Left cardiac atrium (tissue), 4 donors: Measurements from ENCODE around the gene ZBTB20. TPM values are rescaled to one million over a fixed set of nuclear protein-coding genes. Genes with fewer than 3 reads are reported as not detected.
A peak's percentile ranks its signal among the peaks of the same experiment; 100 is the strongest.

Experiments
- ATAC-seq, 2 donors: fragments of 200-7000 bp; cut with Tn5 transposase; one replicate each; pipeline ENCODE4 v1.9.1; 2020; ENCODE audit warnings: mild to moderate bottlenecking in 2 of 2, moderate library complexity in 2 of 2
- DNase-seq: peaks from one replicate; pipeline ENCODE4 v3.0.0-alpha.2; 2020
- intact Hi-C, 2 donors: fragments of 100-400 bp; cut with DNase I; formaldehyde crosslinking; loops; one replicate each; pipeline versions ENCODE4 v1.14.1 to v1.15.1; 2022 to 2023
- total RNA-seq, 2 donors: library from RNA; stranded (reverse); fragmentation: NEBNext Ultra II Directional; extraction: Animal tissue kit (Norgen Biotek cat#: 25700); gene quantifications; one replicate each; pipeline ENCODE4 v1.2.1, GENCODE V29; 2021
- donor health status: DM: no; HTN: yes; CAD: no.
- donor health status: DM: no; HTN: yes; CAD: no; lungs with severe emphysema.
- donor health status: DM: yes; HTN: yes; CAD: no.
- donor health status: Dilated cardiomyopathy.

ZBTB20 gene
- total RNA-seq, 2 donors from 2014 or later = 59.5 to 68.8 TPM

DNA sequence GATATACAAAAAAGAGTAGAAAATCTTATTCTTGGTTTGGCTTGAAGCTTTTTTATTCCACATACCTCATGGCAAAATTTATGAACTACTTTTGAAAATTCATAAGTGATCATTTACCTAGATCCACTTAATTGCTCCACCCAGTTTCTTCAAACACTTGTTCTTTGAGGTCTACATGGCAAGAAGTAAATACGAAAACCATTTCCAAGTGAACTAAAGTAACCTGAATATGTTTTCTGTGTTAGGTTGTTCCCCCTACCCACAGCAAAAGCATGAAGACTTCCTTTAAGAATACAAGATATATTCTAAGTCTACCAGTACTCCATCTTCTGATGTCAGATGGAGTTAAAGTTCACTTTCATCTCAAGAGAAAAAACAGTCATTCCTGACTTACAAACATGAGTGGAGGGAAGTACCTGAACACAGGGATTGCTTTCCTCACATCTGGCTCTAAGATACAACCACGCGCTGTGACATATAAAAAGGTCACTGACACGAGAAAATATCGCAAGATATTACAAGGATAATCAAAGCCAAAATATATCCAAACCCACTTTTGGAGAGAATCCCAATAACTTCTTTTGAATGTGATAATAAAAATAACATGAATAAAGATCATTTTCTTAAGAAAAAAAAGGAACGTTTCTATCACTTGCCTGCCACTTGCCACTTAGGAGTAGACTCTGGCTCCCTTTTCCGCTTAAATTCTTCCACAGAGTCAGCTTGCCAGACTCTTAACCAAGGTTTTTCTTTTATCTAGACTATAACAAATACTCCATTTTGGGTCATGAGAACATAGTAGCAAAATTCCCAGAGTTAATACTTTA, 428.8 kb downstream of the ZBTB20 start:
- intact Hi-C loops = no loop called here
- no peak for ATAC-seq
- DNase-seq = no peak

DNA sequence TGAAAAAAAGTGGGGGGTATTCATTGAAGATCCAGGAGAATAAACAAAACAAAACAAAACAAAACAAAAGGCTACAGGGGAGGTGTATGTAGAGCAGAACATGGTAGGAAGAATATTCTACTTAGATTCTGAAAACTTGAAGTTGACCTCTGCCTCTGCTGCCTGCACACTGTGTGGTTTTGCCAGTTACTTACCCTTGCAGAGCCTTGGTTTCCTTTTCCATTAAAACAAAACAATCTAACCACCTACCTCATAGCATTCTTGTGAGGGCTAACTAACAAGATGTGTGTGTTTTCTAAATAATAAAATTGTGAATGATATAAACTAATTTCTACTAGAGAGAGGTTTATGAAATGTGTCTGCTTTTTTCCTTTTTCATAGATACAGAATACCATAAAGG, 430.2 kb downstream of the ZBTB20 start:
- ATAC-seq (no peak), DNase-seq (no peak)
- intact Hi-C loops = no loop called here

DNA sequence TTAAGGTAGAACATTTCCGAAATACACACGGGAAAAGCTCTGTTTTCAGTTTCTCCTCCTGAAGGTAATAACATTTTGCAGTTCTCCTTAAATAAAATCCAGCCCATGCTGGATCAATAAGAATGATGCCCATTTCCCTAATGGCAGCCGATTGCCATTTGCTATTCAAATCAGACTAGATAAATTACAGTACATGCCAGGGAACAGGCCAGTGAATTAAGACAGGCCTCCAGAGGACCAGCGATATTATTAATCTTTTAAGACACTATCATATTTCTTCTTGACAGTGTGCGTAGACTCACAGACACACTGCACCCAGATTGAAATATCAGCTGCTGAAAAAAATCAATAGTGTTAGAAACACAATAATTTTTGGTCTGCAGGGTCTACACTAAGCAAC, 431.0 kb downstream of the ZBTB20 start:
- ATAC-seq (no peak), DNase-seq (no peak)
- intact Hi-C loops = no loop called here

DNA sequence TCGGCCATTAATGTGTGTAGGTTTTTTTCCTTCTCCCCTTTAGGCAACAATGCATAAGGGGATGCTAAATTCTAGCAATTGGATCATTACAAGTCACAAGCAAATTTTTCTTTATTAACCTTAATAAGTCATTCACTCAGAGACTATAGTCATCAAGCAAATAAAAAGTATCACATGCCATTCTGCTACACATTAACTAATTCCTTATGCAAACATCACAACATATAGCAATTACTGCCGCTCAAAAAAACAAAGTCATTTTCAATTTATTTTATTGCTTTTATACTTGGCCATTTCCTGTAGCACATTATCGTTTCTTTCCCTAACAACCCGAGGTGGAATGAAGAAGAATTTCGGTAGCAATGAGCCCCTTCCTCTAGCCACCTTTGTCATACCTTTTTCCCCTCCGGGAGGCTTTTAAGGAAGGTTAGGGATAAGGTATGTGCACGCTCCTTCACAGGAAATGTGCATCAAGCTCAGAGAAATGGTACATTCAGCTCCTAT, 432.1 kb downstream of the ZBTB20 start:
- intact Hi-C loops = no loop called here
- ATAC-seq (no peak), DNase-seq (no peak)

DNA sequence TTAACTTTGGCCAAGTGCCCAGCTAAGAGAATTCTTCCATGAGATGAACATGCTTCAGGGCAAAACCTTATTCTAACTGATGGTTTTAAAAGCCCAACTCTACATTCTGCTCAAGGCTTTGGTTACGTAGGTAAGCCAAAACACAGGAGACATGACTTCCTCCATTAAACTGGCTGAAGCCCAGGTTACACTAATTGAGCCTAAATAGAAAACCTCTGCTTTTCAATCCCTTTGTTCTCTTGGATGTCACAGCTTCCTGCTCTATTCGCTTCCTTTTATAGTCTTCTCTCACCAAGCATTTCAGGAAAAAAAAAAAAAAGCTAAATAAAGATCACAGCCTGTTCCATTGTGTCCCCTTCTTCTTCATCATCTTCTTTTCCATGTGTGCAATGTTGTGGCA, 432.9 kb downstream of the ZBTB20 start:
- ATAC-seq = no peak
- no peak for DNase-seq
- intact Hi-C loops = no loop called here

DNA sequence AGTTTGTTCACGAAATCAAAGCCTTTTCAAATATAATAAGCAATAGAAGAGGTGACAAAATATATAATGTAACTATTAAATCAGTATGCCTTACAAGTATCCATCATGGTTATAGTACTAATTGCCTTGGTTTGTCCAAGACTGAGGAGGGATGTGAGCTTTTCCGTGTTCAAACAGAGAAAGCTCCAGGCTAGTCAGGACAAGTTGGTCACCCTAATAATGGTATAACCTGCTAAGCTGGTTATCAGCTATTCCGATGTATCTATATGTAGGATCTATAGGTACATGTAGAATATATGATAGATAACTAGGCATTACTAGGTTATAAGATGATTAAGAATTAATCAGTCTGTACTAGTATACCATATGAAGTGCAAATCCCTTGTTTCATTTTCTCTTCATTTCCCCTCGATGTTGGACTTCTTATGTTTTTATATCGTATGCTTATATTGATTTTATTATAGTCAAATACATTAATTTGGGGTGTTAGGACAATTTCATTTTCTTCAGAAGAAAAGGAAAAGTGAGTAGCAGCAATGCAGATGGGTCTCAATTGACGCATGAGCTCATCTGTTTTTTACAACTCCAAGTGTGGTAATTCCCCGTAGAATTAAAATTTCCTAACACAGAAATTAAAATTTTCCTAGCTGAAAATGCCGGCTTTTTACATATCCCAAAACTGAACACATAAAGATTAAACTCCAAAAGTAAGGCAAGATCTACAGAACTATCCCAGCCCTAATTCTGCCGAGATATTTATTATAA, 434.2 kb downstream of the ZBTB20 start:
- intact Hi-C loops = no loop called here
- ATAC-seq = no peak
- no peak for DNase-seq

DNA sequence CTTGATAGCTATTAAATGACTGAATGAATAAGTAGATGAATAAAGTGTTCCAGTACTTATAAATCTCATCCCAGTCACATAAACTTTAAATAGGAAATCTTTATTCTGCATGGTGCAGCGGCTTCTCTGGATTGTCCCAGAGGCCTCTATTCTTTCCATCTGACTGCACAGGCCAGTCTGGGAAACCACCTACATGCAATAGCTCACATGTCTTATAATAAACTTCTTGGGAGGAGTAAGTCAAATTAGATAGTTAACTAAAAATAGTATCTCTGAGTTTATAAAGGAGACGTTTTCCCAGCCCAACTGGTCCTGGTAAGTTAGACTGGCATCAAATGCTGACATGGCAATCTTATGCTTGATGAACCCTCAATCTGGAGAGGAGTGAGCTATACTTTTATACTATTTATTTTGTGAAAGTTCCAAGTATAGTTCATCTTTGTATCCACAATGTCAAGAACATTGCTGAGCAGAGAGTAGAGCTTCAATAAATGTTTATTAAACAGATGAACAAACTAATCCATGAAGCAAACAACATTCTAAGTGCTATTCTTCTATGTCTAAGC, 435.7 kb downstream of the ZBTB20 start:
- no peak for DNase-seq
- intact Hi-C loops = no loop called here
- no peak for ATAC-seq

DNA sequence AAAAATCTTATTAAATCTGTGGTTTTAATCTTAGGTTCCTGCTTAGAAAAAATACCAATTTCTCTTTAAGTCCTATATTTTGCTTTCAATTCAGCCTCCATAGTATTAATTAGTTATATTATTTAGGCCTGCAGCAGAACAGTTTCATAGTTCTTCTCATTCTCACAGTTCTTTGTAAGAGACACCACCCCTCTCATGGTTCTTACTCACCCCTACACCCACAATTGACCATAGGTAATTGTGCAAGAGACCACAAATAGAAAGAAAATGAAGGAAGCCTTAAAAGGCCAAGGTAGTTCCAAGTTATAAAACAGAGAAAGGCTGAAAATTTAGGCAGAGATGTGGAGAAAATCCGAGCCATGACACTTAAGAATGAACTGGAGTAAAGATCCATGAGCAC, 438.0 kb downstream of the ZBTB20 start:
- DNase-seq (no peak), ATAC-seq (no peak)
- intact Hi-C loops = no loop called here

DNA sequence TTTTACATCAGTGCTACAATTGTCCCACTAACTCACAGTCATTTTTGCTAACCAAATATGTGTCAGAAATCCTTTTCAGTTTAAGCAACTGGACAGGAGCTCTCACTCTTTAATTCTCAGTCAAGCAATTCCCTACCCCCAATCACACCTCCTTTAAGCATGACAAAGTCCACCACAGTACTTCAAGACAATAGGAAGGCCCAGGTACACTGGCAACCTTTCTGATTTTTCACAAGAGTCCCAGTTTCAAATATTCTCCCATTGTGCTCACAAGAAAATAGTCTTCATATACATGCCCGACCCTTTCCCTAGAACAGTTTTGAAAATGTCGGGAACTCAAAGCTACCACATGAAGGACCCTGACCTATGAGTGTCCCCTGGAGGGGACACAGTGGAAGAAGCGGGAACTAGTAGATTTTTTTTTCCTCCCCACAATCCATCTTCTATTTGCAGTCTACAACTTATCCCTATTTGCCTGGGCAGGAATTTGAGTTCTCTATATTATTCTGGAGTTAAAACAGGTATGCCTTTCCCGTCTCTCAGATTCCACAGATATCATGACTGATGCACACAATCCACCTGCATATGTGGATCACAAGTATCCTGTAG, 439.7 kb downstream of the ZBTB20 start:
- intact Hi-C loops = no loop called here

DNA sequence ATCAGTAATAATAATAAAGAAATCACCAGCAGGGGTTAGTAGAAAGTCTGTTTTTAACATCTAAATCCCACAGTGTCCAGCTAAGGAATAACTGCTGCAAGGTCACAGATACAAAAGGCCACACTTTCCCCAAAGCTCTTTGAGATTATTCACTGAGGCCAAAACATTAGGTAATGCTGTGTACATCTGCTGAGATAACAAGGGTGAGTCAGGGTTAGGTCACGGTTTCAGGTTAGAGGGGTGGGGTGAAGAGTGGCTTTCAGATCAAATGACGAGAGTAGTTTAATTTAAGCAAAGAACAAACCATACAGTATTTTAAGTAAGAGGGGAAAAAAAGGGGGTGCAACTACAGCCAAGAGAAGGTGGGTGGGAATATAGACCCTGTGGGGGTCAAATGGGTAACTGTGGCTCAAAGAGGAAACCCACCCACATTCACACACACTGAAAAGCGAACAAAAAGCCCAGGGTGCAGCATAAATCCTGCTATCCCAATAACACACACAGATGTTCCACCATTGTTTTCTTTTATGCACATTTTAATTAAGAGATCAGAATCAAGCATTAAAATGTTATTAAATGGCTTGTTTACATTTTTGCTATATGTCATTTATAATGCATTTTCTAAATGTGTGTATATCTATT, 440.4 kb downstream of the ZBTB20 start:
- peak; percentile 34 to 94 for ATAC-seq
- intact Hi-C loops = no loop called here
- DNase-seq = no peak

More for the DNA sequence above, 439.7 kb downstream of the ZBTB20 start:
- DNase-seq (no peak), ATAC-seq (no peak)

DNA sequence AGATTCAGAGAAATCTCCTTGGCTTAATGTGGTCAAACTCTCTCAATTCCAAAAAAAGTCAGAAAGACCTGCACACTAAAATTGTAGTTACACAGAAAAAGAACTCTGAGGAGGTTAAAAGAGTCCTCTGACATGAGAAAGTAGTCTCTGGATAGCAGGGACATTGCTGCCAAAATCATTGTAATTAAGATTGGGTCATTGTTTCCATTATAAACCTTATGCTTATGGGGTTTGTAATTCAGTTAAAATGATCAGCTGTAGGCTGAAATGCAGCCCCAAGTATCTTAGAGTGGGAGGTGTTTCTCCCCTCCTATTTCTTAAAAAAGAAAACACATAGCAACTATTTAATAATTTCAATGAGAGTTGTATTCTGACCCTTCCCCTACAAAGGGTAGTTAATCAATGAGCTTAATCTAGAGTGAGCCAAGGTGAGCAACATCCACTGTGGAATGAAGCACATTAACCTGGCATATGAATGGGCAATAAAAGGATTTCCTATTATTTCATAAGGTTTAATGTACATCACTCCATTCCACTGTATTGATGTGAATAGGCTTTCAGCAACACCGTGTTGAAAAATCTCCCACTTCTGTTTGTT, 446.4 kb downstream of the ZBTB20 start:
- intact Hi-C loops = no loop called here
- ATAC-seq = no peak
- no peak for DNase-seq

DNA sequence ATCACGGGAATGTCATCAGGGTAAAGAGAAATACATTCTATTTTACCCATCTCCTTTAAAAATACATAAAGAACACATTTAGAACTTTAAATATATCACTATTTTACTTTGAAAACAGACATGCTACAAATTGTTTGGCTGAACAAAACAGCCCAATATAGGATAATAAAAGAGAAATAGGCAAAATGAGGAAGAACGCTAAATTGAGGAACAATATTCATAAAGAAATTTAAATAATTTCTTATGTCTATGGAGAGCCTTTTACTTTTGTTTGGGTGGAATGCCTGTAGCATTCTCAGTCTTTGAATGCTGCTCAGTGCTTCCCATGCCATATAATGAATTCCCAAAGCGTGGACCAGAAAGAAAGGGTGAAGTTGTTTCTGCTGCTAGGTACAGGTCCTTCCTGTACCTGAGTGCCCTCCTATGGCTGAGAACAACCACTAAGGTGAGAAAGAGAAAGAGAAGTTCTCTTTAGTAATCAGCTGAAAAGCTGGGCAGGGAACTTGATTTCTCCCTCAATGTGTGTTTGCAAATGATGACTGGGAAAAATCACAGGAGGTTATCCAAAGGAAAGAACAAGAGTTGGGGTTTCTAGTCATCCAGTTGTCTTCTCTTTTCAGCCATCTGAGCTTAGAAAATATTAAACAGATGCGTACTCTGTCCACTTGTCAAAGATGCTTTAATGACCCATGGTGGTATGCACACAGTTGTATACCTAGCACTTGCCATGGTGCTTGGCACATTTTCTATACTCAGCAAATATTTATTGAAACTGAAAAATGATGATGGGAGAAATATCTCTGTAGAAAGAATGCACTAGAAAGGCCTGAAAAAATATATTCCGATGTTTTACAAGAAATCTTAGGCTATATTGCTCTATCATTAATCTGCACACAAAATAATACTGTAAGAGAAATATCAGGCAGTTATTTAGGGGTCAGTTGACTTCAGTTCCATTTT, 448.7 kb downstream of the ZBTB20 start:
- intact Hi-C loops = no loop called here
- ATAC-seq = no peak
- no peak for DNase-seq

DNA sequence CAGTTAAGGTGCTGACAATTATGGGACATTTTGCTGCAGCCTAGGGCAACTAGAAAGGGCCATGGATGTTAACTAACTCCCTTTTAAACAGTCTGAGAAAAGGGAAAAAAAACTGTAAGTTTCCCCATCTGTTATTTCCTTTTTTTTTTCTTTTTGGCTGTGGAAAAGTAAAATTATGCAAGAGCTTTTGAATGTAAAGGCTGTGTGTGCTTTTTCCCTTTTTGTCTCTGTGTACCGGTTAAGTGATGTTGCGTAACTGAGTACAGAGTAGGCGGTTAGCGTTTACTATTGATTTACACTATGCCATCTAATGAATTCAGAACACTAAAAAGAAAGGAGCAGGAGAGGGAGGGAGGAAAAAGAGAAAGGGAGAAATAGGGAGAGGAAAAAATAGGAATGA, 449.7 kb downstream of the ZBTB20 start:
- intact Hi-C loops = no loop called here
- peak in 1 of 2 donors; percentile 50 for ATAC-seq
- no peak for DNase-seq

DNA sequence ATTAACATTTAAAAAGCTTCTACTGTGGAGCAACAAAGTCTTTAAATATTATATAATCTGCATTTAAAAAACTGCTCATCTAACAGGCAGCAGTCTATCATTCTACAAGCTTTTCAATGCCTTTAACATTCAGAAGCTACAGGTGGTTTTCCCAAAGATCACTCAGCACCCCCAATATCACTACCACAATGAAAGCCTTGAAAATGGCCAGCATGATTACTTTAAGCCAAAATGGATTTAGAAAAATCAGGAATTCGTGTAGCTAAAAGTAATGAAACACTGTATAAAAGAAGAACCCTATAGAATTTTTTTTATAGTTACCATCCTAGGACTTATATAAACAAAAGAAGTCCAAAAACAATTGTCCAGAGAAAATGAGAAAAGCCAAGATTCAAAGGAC, 452.8 kb downstream of the ZBTB20 start:
- ATAC-seq = no peak
- intact Hi-C loops = no loop called here
- DNase-seq = no peak

DNA sequence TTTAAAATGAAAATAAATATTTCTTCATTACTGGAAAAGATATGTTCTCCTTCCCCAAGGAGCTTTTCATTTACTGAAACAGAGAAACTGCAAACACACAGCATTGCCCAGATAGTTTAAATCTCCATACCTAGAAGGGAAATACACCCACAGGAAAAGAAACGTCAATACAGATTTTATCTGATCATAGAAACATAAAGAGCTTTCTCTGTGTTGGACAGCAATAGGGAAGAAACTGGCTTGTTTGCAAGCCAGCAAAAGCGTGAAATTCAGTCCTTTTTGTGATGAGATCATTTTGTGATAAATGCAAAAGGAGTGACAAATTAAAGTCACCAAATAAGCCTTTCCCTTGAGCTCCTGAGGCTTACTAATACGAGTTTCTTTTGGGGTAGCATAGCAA, 455.2 kb downstream of the ZBTB20 start:
- intact Hi-C loops = no loop called here
- ATAC-seq (no peak), DNase-seq (no peak)

DNA sequence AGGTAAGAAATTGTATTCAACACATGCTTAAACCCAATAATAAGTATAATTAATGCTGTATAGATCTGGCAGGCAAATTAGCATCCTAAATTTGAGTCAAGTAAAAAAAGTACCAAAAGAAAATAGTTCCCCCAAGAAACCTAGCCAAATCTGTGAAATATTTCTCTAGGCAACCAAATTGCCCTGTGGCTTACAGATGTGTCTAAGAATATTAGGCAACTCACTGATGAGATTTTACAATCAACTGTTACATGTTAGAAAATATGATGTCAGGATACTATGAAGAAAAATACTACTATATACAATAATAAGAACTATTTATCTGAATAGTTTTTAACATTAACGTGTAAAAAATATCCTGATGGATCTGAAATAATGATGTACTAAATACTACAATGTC, 456.2 kb downstream of the ZBTB20 start:
- DNase-seq = no peak
- intact Hi-C loops = no loop called here
- ATAC-seq = no peak

DNA sequence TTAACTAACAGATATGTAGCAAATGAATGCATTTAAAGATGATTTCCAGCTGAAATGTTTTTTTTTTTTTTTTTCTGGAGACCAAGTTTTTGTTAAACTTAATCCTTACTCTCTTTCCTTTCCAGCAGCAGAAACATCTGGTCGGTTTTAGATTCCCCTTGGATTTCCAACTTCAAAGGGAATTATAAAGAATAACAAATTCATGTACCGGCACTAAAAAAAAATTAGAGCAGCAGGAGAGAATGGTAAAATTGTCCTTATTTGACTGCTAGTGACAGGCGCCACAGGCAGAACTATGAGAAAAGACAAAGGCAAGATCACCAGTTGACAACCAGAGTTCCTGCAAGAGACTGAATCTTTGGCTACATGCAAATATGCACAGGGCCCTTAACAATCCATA, 459.9 kb downstream of the ZBTB20 start:
- ATAC-seq (no peak), DNase-seq (no peak)
- intact Hi-C loops = no loop called here

DNA sequence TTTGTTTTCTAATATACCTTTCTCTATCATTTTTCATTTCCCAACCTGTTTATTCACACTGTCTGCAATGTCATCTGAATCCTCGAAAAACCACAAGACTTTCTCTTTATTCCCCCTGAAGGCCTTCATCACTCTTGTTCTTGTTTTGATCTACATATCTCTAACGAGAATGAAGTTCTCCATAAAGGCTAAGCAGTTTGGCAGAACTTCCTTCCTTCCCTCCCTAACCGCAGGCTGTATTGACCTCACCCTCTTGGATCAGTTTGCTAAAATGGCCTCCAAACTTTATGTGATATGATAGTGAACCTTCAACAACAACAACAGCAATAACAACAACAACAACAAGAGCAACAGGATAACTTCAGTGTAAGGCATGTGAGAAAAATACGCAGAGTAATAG, 460.5 kb downstream of the ZBTB20 start:
- DNase-seq = no peak
- intact Hi-C loops = no loop called here

More for the DNA sequence above, 460.5 kb downstream of the ZBTB20 start:
- ATAC-seq = peak in 1 of 2 donors; percentile 64
